HG02763 (cell line): ENCODE results near the gene ST8SIA2.

Experiments
- ATAC-seq: cut with Tn5 transposase; IDR thresholded peaks from one replicate; pipeline ENCODE4 v1.9.1; 2021; ENCODE audit warnings: mild to moderate bottlenecking, moderate library complexity; ENCODE audit not compliant: unreplicated experiment

The ST8SIA2 gene

GRCh38 chr15:92395098-92395635, 1.5 kb downstream of the ST8SIA2 start:
- ATAC-seq = no peak

GRCh38 chr15:92399271-92399950, 5.7 kb downstream of the ST8SIA2 start:
- ATAC-seq = no peak

GRCh38 chr15:92400573-92400972, 6.9 kb downstream of the ST8SIA2 start:
- no peak for ATAC-seq

GRCh38 chr15:92400980-92401787, 7.5 kb downstream of the ST8SIA2 start:
- no peak for ATAC-seq

DNA sequence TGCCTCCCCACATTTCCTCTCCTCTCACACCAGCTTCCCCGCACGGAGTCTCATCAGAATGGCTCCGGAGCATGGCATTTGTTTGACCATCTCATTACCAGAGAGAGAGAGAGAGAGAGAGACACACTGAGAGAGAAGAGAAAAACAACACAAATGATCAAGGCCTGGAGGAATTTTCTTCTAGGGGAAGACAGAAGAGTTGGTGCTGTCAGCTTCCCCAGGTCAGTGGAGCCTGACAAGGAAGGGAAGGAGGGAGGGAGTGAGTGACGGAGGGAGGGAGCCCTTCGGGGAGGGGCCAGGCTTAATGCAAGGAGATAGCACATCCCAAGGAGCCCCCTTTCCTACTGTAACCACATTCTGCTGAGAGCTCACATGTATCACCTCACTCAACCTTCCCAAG, 9.1 kb downstream of the ST8SIA2 start:
- ATAC-seq = no peak

DNA sequence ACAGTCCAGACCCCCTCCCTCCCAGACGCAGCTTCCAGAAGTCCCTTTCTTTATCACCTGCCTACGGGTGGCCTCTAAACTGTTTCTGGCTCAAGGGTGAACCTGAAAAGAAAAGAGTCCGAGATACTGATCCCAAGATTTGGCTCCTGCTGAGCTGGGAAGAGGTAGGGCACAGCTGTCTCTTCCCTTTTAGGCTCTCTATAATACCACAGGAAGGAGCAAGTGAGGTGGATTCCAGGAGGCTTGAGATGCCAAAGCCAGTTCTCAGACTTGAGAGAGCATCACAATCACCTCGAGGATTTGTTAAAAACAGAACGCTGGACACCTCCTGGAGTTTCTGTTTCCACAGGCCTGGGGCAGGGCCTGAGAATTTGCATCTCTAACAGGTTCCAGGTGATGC, 12.3 kb downstream of the ST8SIA2 start:
- ATAC-seq = no peak

DNA sequence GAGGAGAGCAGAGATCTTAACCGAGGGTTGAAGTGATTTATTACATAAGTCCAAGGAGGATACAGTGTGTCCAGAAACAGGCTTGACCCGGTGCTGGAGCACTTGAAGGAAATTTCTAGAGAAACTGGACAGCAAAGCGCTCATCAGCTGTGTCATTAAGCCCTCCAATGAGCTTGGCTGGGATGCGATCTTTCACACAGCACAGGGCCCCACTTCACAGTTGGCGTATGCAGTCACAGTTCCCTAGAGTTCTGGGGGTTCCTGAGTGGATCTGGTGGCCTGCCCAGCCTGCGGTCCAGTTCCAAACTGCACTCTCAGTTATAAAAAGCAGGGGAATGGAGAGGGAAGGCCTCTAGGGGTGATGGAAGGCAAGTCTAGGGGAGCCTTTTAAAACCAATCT, 13.6 kb downstream of the ST8SIA2 start:
- no peak for ATAC-seq

DNA sequence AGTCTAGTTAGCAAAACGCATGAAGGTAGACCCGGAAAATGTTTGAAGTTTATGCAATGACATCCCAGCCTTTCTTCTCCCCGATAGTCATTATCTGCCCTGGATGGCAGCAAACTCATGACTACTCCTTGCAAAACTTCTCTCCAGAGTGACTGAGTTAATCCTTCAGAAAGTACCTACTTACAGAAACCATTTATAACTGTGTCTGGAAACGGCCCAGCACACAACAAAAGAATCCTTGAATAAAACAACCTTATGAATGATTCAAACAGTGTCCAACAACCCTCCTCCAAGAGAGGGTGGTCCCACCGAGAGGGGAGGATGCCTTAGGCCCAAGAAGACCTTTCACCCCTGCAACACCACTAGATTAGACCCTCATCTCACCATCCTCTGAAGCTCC, 14.2 kb downstream of the ST8SIA2 start:
- ATAC-seq = no peak

DNA sequence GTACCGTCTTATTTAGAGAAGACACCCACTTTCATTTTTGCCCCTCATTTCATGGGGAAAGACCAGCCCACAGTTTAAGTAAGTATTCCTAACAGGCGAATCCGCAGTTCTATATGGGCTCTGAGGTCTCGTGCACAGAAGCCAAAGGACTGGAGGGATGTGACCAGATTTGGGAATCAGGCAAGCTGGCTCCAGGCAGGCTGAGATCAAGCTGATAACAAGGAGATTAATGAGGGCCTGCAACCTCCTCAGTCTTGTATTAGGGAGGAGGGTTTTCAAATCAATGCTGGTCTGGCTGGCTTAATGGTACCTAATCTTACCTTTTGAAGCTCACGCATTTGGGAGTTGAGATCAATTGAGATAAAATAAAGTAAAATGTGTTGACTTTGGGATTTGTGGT, 15.3 kb downstream of the ST8SIA2 start:
- no peak for ATAC-seq

- ATAC-seq = no peak
Measured at GRCh38 chr15:92409521-92409920, 15.8 kb downstream of the ST8SIA2 start.

DNA sequence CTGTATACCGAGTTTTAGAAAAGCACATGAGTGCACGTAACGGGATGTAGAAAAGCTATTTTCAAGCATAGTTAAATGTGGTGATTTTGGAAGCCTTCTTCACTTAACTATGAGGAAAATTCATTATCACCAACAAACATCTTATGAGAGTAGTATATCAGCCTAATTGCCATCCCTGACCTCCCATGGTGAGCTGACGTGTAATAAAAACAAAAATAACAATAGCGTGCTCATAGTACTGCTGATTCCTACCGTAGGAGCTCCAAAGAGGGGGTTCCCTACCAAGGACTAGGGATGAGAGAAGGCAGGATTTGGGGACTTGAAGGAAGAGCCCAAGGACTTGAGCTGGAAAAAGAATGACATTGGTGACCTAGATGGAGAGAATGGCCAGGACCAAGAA, 16.9 kb downstream of the ST8SIA2 start:
- no peak for ATAC-seq

- ATAC-seq = no peak
Measured at GRCh38 chr15:92411256-92411655, 17.6 kb downstream of the ST8SIA2 start.

- ATAC-seq = no peak
Measured at GRCh38 chr15:92413510-92413909, 19.8 kb downstream of the ST8SIA2 start.

GRCh38 chr15:92415639-92416297, 22.1 kb downstream of the ST8SIA2 start:
- ATAC-seq = no peak

GRCh38 chr15:92416557-92416956, 22.9 kb downstream of the ST8SIA2 start:
- ATAC-seq = no peak

- no peak for ATAC-seq
Measured at GRCh38 chr15:92417716-92418115, 24.0 kb downstream of the ST8SIA2 start.

DNA sequence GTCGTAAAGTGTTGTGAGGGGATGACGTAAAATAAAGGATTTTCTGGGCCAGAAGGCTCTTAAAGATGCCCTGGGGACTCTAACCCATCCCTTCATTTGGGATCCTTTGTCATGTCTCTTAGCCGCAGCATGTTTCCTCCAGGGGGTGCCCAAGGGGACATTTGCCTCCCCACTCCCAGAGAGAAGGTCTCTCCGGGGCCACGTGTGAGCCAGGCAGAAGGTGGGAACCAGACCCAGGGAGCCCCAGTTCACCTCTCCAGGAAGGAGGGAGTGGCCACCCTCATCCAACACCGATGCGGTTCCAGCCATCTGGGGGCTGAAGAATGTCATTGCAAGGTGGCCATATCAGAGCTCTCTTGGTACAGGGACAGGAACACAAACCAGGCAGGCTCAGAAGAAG, 25.2 kb downstream of the ST8SIA2 start:
- no peak for ATAC-seq

GRCh38 chr15:92421976-92422375, 28.3 kb downstream of the ST8SIA2 start:
- ATAC-seq = no peak

DNA sequence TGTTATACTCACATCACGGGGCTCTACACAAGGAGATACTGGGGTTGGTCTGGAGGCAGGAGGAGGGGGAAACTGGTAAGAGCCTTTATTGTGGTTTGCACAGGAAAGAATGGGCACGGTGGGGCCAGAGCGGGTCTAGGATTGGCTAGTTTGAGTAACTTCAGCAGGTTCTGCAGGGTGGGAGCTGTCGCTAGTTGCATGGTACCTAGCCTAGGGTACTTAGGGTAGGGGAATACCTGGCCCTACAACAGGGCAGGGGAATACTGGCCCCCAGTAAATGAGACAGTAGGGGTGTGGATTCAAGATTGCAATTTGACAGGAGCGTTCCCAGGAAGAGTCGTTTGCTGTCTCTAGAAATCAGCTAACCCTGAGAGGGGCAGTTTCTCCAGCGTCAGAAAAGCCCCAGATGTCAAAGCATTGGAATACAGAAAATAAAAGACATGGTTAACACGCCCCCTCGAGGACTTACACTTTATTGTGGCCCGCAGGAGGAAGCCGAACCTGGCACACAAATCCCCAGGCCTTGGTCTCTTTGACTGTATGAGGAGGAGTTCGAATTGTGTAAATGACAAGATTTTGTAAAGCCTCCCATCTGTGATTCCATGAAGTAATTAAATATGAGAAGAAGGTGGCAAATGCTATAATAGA, 32.0 kb downstream of the ST8SIA2 start:
- ATAC-seq = no peak

DNA sequence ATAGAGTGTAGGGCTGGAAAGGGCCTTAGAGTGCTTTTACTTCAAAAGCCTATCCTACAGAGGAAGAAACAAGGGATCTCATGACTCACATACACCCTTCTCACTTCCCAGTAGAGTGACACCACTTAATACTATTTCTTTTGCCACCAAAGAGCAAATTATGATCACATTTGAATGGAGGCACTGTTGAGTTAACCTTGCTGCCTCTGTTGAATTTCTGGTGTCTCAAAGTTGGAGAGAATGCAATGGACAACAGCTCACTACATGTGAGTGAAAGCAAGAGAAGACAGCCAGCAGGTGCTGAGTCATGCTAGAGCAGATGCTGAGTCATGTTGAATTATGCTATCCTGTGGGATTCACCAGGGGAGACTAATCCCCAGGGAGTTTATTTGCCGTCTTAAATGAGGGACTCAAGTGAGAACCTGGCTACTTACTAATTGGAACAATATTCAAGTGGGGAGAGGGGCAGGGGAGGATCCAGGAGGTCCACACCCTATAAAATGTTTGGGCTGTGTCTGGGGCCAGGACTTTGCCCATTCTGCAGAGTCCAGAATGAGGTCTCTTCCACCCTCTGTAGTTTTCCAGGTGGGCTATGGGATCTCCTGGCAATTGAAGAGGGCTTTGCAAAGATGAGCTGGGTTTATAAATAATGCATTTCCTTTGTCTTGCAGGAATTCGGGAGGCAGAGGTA, 35.8 kb downstream of the ST8SIA2 start:
- no peak for ATAC-seq

- no peak for ATAC-seq
Measured at GRCh38 chr15:92430069-92430440, 36.4 kb downstream of the ST8SIA2 start.
